Stimulated activated naive CD8-positive, alpha-beta T cell treated with anti-CD3 and anti-CD28 coated beads, Interleukin-15, Interleukin-2, amounts not matched to agents 100 ng/mL and 50 ng/mL, for 24 hours (primary cell): ENCODE data around the gene ZYX.
"Not testable (repeated sequence)": the region's sequence is repeated elsewhere in the genome, so short reads cannot be mapped to it uniquely, and the experiment has no call there.

Experiments
- H3K27ac Mint-ChIP-seq: one replicate; pipeline ENCODE4 v1.8.0; 2021; ENCODE audit warnings: mild to moderate bottlenecking, mixed read lengths
- H3K27me3 Mint-ChIP-seq: one replicate; pipeline ENCODE4 v1.8.0; 2021; ENCODE audit warnings: mixed read lengths
- H3K36me3 Mint-ChIP-seq: one replicate; pipeline ENCODE4 v1.8.0; 2021; ENCODE audit warnings: low read depth, mixed read lengths
- H3K4me1 Mint-ChIP-seq: one replicate; pipeline ENCODE4 v1.8.0; 2021; ENCODE audit warnings: low read depth, mixed read lengths
- H3K4me3 Mint-ChIP-seq: one replicate; pipeline ENCODE4 v1.8.0; 2021; ENCODE audit warnings: mild to moderate bottlenecking, mixed read lengths
- H3K9me3 Mint-ChIP-seq: one replicate; pipeline ENCODE4 v1.8.0; 2021; ENCODE audit warnings: mixed read lengths

Gene ZYX

GRCh38 chr7:143387156-143387975 is 6.2 kb downstream of the ZYX start:
- Mint-ChIP-seq H3K27ac (no peak overlapping the region), H3K9me3 (no peaks in the 10 kb centered on the region), H3K36me3 (peaks cover 16% of the 10 kb centered on the region), H3K4me1 (peaks cover 12% of the 10 kb centered on the region), H3K27me3 (no peaks in the 10 kb centered on the region), H3K4me3 (no peak overlapping the region)

GRCh38 chr7:143388051-143388450 is 6.9 kb downstream of the ZYX start:
- H3K27me3 Mint-ChIP-seq: no peaks in the 10 kb centered on the region
- H3K9me3 Mint-ChIP-seq: no peaks in the 10 kb centered on the region
- peaks cover 20% of the 10 kb centered on the region for H3K36me3 Mint-ChIP-seq
- H3K4me1 Mint-ChIP-seq: peaks cover 12% of the 10 kb centered on the region
- no peak overlapping the region for H3K4me3 Mint-ChIP-seq
- H3K27ac Mint-ChIP-seq: no peak overlapping the region

- no peaks in the 10 kb centered on the region for H3K27me3 Mint-ChIP-seq
- H3K36me3 Mint-ChIP-seq: peaks cover 20% of the 10 kb centered on the region
- no peaks in the 10 kb centered on the region for H3K9me3 Mint-ChIP-seq
- no peak overlapping the region for H3K4me3 Mint-ChIP-seq
- peaks cover 12% of the 10 kb centered on the region for H3K4me1 Mint-ChIP-seq
- no peak overlapping the region for H3K27ac Mint-ChIP-seq
Observed at GRCh38 chr7:143388491-143389101, 7.5 kb downstream of the ZYX start.

GRCh38 chr7:143389316-143390103 is 8.4 kb downstream of the ZYX start:
- Mint-ChIP-seq H3K9me3 (no peaks in the 10 kb centered on the region), H3K4me1 (peaks cover 12% of the 10 kb centered on the region), H3K4me3 (no peak overlapping the region), H3K36me3 (peaks cover 20% of the 10 kb centered on the region), H3K27ac (peak overlapping the region; percentile 62), H3K27me3 (no peaks in the 10 kb centered on the region)

GRCh38 chr7:143390104-143390772 is 9.1 kb downstream of the ZYX start:
- Mint-ChIP-seq H3K4me1 (peaks cover 14% of the 10 kb centered on the region), H3K4me3 (no peak overlapping the region), H3K27ac (peak overlapping the region; percentile 62), H3K36me3 (peaks cover 20% of the 10 kb centered on the region), H3K9me3 (no peaks in the 10 kb centered on the region), H3K27me3 (no peaks in the 10 kb centered on the region)

GRCh38 chr7:143390773-143391317 is 9.7 kb downstream of the ZYX start:
- no peak overlapping the region for H3K4me3 Mint-ChIP-seq
- no peaks in the 10 kb centered on the region for H3K27me3 Mint-ChIP-seq
- H3K4me1 Mint-ChIP-seq: peaks cover 15% of the 10 kb centered on the region
- no peaks in the 10 kb centered on the region for H3K9me3 Mint-ChIP-seq
- no peak overlapping the region for H3K27ac Mint-ChIP-seq
- peaks cover 20% of the 10 kb centered on the region for H3K36me3 Mint-ChIP-seq

- no peak overlapping the region for H3K4me3 Mint-ChIP-seq
- H3K27ac Mint-ChIP-seq: no peak overlapping the region
- no peaks in the 10 kb centered on the region for H3K27me3 Mint-ChIP-seq
- H3K9me3 Mint-ChIP-seq: no peaks in the 10 kb centered on the region
- H3K4me1 Mint-ChIP-seq: peaks cover 15% of the 10 kb centered on the region
- peaks cover 20% of the 10 kb centered on the region for H3K36me3 Mint-ChIP-seq
Observed at GRCh38 chr7:143391462-143392404, 10.6 kb downstream of the ZYX start.

- H3K27me3 Mint-ChIP-seq, H3K9me3 Mint-ChIP-seq, H3K27ac Mint-ChIP-seq, H3K4me3 Mint-ChIP-seq: not testable (repeated sequence)
- Mint-ChIP-seq H3K36me3 (peaks cover 20% of the 10 kb centered on the region), H3K4me1 (peaks cover 15% of the 10 kb centered on the region)
Observed at GRCh38 chr7:143392427-143392826, 11.3 kb downstream of the ZYX start.

- no peak overlapping the region for H3K27ac Mint-ChIP-seq
- no peak overlapping the region for H3K4me3 Mint-ChIP-seq
- H3K27me3 Mint-ChIP-seq: no peaks in the 10 kb centered on the region
- no peaks in the 10 kb centered on the region for H3K9me3 Mint-ChIP-seq
- peaks cover 15% of the 10 kb centered on the region for H3K4me1 Mint-ChIP-seq
- peaks cover 20% of the 10 kb centered on the region for H3K36me3 Mint-ChIP-seq
Observed at GRCh38 chr7:143392875-143393266, 11.7 kb downstream of the ZYX start.

GRCh38 chr7:143393267-143394041 is 12.3 kb downstream of the ZYX start:
- Mint-ChIP-seq H3K27me3 (no peaks in the 10 kb centered on the region), H3K4me3 (no peak overlapping the region), H3K36me3 (peaks cover 20% of the 10 kb centered on the region), H3K4me1 (peaks cover 15% of the 10 kb centered on the region), H3K27ac (no peak overlapping the region), H3K9me3 (no peaks in the 10 kb centered on the region)

GRCh38 chr7:143394068-143394467 is 12.9 kb downstream of the ZYX start:
- no peak overlapping the region for H3K4me3 Mint-ChIP-seq

GRCh38 chr7:143394777-143395176 is 13.6 kb downstream of the ZYX start:
- Mint-ChIP-seq H3K4me3 (no peak overlapping the region), H3K9me3 (no peaks in the 10 kb centered on the region), H3K27me3 (no peaks in the 10 kb centered on the region), H3K4me1 (peaks cover 8% of the 10 kb centered on the region), H3K27ac (no peak overlapping the region), H3K36me3 (peaks cover 13% of the 10 kb centered on the region)

More at GRCh38 chr7:143394068-143394467, 12.9 kb downstream of the ZYX start:
- H3K36me3 Mint-ChIP-seq: peaks cover 20% of the 10 kb centered on the region
- peaks cover 15% of the 10 kb centered on the region for H3K4me1 Mint-ChIP-seq
- no peaks in the 10 kb centered on the region for H3K9me3 Mint-ChIP-seq
- no peak overlapping the region for H3K27ac Mint-ChIP-seq
- H3K27me3 Mint-ChIP-seq: no peaks in the 10 kb centered on the region
